ENCODE results near the gene PTPRJ. TPM values are rescaled to one million over a fixed set of nuclear protein-coding genes. Genes with fewer than 3 reads are reported as not detected.
A peak's percentile ranks its signal among the peaks of the same experiment; 100 is the strongest.

Gene PTPRJ
- total and polyA plus RNA-seq, 5 donors from 2014 or later: 13.8 to 81.8 (median 19.0) TPM

DNA sequence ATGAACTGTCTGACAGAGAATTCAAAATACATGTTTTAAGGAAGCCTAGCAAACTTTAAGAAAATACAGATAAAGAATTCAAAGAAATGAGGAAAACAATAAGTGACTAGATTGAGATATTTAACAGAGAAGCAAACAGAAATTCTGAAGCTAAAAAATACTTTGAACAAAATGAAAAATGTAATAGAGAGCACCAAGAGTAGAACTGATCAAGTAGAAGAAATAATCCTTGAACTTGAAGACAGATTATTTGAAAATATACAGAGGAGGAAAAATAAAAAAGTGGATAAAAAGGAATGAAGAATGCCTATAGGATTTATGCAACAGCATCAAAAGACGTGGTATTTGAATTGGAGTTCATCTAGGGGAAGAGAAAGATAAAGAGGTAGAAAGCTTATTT, 134.4 kb downstream of the PTPRJ start:
- Mint-ChIP-seq H3K9me3 (peaks cover 0 to 14% (median 5%) of the 10 kb centered on the region in 7 donors), H3K27me3 (no peaks in the 10 kb centered on the region), H3K36me3 (peaks cover 57% of the 10 kb centered on the region), H3K4me1 (peaks cover 9 to 26% (median 15%) of the 10 kb centered on the region in 4 donors), H3K27ac (peak overlapping the region in 2 of 3 donors; percentile 19 to 85), H3K4me3 (no peak overlapping the region)
- peaks cover 6% of the 10 kb centered on the region for H3K4me1 ChIP-seq (ENCODE audit: control insufficient read depth, insufficient read depth, low read length, poor library complexity, severe bottlenecking)
- H3K27ac ChIP-seq (ENCODE audit: insufficient read depth, low read length, poor library complexity, severe bottlenecking): no peak overlapping the region
- peaks cover 40% of the 10 kb centered on the region for H3K36me3 ChIP-seq (ENCODE audit: control insufficient read depth, insufficient read depth, low read length)
- no peak for ATAC-seq (ENCODE audit: low read depth in 2 of 2)
- H3K9me3 ChIP-seq (ENCODE audit: control insufficient read depth in 2 of 2, low read length in 2 of 2): peaks cover 14 to 16% of the 10 kb centered on the region in 2 experiments
- H3K4me3 ChIP-seq (ENCODE audit: low read depth, low read length): no peak overlapping the region
- no peak for DNase-seq
- H3K27me3 ChIP-seq (ENCODE audit: control insufficient read depth, insufficient read depth, low read length): no peaks in the 10 kb centered on the region

DNA sequence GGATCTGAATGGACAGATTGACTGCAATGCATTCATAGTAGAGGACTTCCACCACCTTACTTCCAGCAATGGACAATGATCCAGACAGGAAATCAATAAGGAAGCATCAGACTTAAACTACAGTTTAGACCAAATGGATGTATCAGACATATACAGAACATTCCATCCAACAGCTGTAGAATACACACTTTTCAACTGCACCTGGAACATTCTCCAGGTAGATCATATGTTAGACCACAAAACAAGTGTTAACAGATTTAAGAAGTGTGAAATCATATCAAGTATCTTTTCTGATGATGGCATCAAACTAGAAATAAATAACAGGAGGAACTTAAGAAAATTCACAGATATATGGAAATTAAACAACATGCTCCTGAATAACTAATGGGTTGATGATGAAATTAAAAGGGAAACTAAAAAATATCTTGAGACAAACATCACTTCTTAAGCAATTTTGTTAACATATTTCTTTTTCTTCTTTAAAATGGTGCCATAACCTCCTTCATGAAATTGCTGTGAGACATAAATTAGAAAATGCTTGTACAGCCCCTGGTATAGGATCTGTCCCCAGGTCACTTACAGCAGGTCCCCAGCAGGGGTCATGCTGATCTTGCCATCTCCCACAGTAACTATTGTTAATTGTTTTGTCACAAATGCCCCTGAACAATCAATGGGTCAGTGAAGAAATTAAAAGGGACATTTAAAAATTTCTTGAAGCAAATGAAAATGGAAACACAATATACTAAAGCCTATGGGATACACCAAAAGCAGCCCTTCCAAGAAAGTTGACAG, 136.3 kb downstream of the PTPRJ start:
- no peaks in the 10 kb centered on the region for H3K27me3 ChIP-seq (ENCODE audit: control insufficient read depth, insufficient read depth, low read length)
- Mint-ChIP-seq H3K27ac (peak overlapping the region in 1 of 3 donors; percentile 68), H3K4me1 (peaks cover 2 to 22% (median 13%) of the 10 kb centered on the region in 4 donors), H3K36me3 (peaks cover 69% of the 10 kb centered on the region), H3K9me3 (peaks cover 0 to 14% (median 5%) of the 10 kb centered on the region in 7 donors), H3K4me3 (no peak overlapping the region), H3K27me3 (no peaks in the 10 kb centered on the region)
- H3K36me3 ChIP-seq (ENCODE audit: control insufficient read depth, insufficient read depth, low read length): peaks cover 55% of the 10 kb centered on the region
- peaks cover 14 to 16% of the 10 kb centered on the region in 2 experiments for H3K9me3 ChIP-seq (ENCODE audit: control insufficient read depth in 2 of 2, low read length in 2 of 2)
- peak in 1 of 3 donors; percentile 53 for DNase-seq
- H3K27ac ChIP-seq (ENCODE audit: insufficient read depth, low read length, poor library complexity, severe bottlenecking): no peak overlapping the region
- H3K4me3 ChIP-seq (ENCODE audit: low read depth, low read length): no peak overlapping the region
- no peaks in the 10 kb centered on the region for H3K4me1 ChIP-seq (ENCODE audit: control insufficient read depth, insufficient read depth, low read length, poor library complexity, severe bottlenecking)
- no peak for ATAC-seq (ENCODE audit: low read depth in 2 of 2)

DNA sequence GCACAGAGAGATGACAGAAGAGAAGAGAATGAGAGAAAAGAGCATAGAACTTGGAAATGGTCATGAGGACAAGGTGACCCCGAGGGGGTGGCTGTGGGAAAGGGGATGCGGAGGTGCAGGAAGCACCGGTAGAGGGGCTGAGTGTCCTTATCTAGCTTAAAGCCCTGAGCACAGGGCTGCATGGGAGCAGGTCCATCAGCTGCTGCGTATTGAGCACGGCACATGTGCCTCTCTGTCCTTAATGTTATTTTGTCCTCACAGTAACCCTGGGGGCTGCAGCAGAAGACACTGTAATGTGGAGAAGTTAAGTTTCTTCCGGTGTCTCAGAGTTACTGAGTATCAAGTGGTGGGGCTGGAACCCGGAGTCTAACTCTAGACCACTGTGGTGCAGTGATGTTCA, 141.9 kb downstream of the PTPRJ start:
- no peaks in the 10 kb centered on the region for H3K9me3 ChIP-seq (ENCODE audit: control insufficient read depth in 2 of 2, low read length in 2 of 2)
- peak overlapping the region in 2 of 3 donors; percentile 24 to 44 for H3K27ac Mint-ChIP-seq
- ATAC-seq (ENCODE audit: low read depth in 2 of 2): no peak
- no peak overlapping the region for H3K4me3 ChIP-seq (ENCODE audit: low read depth, low read length)
- H3K27me3 ChIP-seq (ENCODE audit: control insufficient read depth, insufficient read depth, low read length): no peaks in the 10 kb centered on the region
- no peak overlapping the region for H3K27ac ChIP-seq (ENCODE audit: insufficient read depth, low read length, poor library complexity, severe bottlenecking)
- H3K9me3 Mint-ChIP-seq: no peaks in the 10 kb centered on the region
- no peaks in the 10 kb centered on the region for H3K27me3 Mint-ChIP-seq
- H3K36me3 Mint-ChIP-seq: peaks cover 71% of the 10 kb centered on the region
- peaks cover 0 to 17% (median 7%) of the 10 kb centered on the region in 4 donors for H3K4me1 Mint-ChIP-seq
- peaks cover 77% of the 10 kb centered on the region for H3K36me3 ChIP-seq (ENCODE audit: control insufficient read depth, insufficient read depth, low read length)
- no peaks in the 10 kb centered on the region for H3K4me1 ChIP-seq (ENCODE audit: control insufficient read depth, insufficient read depth, low read length, poor library complexity, severe bottlenecking)
- no peak overlapping the region for H3K4me3 Mint-ChIP-seq
- DNase-seq: no peak

DNA sequence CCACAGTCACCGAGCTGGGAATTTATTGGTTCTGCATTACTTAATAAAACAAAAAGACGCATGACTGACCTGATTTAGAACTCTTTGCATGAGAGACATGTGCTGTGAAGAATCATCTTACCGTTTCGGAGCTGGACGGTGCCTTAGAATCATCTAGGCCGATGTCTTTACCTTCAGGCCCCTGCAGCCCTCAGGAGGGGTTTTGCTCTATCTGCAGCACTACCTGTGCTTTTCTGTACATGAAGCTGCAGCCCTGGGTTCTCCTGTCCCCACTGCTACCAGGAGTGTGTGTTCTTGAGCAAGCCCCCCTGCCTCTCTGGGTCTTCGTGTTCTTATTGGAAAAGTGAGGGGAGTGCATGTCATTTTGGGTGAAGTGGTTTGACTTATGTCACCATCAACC, 142.3 kb downstream of the PTPRJ start:
- peaks cover 0 to 14% (median 7%) of the 10 kb centered on the region in 4 donors for H3K4me1 Mint-ChIP-seq
- Histone ChIP-seq H3K27ac (ENCODE audit: insufficient read depth, low read length, poor library complexity, severe bottlenecking) (no peak overlapping the region), H3K4me3 (ENCODE audit: low read depth, low read length) (no peak overlapping the region), H3K27me3 (ENCODE audit: control insufficient read depth, insufficient read depth, low read length) (no peaks in the 10 kb centered on the region), H3K4me1 (ENCODE audit: control insufficient read depth, insufficient read depth, low read length, poor library complexity, severe bottlenecking) (no peaks in the 10 kb centered on the region), H3K36me3 (ENCODE audit: control insufficient read depth, insufficient read depth, low read length) (peaks cover 81% of the 10 kb centered on the region), H3K9me3 (ENCODE audit: control insufficient read depth in 2 of 2, low read length in 2 of 2) (no peaks in the 10 kb centered on the region)
- no peak overlapping the region for H3K27ac Mint-ChIP-seq
- H3K36me3 Mint-ChIP-seq: peaks cover 72% of the 10 kb centered on the region
- no peak for DNase-seq
- no peak for ATAC-seq (ENCODE audit: low read depth in 2 of 2)
- no peaks in the 10 kb centered on the region for H3K9me3 Mint-ChIP-seq
- no peaks in the 10 kb centered on the region for H3K27me3 Mint-ChIP-seq
- no peak overlapping the region for H3K4me3 Mint-ChIP-seq

DNA sequence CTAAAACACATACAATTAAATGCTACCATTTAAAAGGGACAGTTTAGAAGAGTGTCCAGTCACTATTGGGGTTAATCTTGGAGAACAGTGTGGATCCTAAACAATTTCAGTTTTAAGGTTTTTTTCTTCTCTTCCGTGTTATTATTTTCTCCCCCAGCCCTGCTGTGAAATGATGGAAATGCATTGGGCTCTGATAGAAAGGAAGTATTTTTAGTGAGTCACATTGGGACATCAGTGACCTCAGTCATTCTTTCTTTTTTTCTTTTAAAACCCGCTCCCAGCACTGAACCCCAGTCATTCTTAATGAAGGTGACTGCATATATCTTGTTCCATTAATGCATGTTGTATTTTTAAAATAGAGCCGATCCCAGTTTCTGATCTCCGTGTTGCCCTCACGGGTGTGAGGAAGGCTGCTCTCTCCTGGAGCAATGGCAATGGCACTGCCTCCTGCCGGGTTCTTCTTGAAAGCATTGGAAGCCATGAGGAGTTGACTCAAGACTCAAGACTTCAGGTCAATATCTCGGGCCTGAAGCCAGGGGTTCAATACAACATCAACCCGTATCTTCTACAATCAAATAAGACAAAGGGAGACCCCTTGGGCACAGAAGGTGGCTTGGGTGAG, 143.0 kb downstream of the PTPRJ start:
- ATAC-seq (ENCODE audit: low read depth in 2 of 2) (no peak), DNase-seq (no peak)
- no peaks in the 10 kb centered on the region for H3K9me3 ChIP-seq (ENCODE audit: control insufficient read depth in 2 of 2, low read length in 2 of 2)
- Mint-ChIP-seq H3K27me3 (no peaks in the 10 kb centered on the region), H3K36me3 (peaks cover 74% of the 10 kb centered on the region), H3K27ac (peak overlapping the region in 2 of 3 donors; percentile 36 to 70), H3K4me1 (peaks cover 0 to 11% (median 6%) of the 10 kb centered on the region in 4 donors), H3K9me3 (no peaks in the 10 kb centered on the region), H3K4me3 (no peak overlapping the region)
- H3K36me3 ChIP-seq (ENCODE audit: control insufficient read depth, insufficient read depth, low read length): peaks cover 88% of the 10 kb centered on the region
- no peak overlapping the region for H3K4me3 ChIP-seq (ENCODE audit: low read depth, low read length)
- H3K4me1 ChIP-seq (ENCODE audit: control insufficient read depth, insufficient read depth, low read length, poor library complexity, severe bottlenecking): no peaks in the 10 kb centered on the region
- H3K27me3 ChIP-seq (ENCODE audit: control insufficient read depth, insufficient read depth, low read length): no peaks in the 10 kb centered on the region
- H3K27ac ChIP-seq (ENCODE audit: insufficient read depth, low read length, poor library complexity, severe bottlenecking): no peak overlapping the region

DNA sequence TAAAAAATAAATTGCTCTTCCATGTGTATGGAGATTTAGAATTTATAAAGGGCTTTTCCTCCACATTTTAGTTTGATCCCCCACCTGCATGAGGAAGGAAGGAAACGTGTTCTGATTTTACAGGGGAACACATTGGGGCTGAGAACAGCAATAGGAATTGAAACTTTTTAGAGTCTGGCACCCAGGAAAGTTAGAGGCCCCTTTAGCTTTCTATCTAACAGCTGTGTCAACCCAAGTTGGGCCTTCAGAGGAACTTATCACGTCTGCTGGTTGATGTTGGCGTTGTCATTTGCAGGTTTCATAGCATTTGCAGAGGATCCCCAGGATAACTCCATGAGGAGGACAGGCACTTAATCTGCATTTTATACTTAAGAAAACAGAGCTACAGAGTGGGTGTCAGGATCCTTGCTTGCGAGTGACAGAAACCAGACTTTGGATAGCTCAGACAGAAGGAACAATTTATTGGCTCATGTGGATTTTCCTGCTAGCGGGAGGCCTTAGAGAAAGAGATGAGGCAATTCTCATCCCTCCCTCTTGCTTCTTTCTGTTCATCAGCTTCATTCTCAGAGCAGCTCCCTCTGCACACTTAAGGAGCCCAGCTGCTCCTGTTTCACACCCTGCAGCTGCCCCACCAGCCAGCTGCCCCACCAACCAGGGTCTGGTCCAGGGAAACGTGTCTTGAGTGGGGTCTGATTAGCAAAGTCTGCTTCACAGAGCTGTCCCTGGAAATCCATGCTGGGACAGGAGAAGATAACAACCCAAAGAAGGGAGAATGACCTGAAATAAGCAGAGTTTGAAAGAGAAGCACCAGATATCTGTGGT, 143.8 kb downstream of the PTPRJ start:
- H3K4me1 ChIP-seq (ENCODE audit: control insufficient read depth, insufficient read depth, low read length, poor library complexity, severe bottlenecking): no peaks in the 10 kb centered on the region
- H3K27me3 ChIP-seq (ENCODE audit: control insufficient read depth, insufficient read depth, low read length): no peaks in the 10 kb centered on the region
- no peak overlapping the region for H3K4me3 ChIP-seq (ENCODE audit: low read depth, low read length)
- Mint-ChIP-seq H3K36me3 (peaks cover 73% of the 10 kb centered on the region), H3K4me1 (peaks cover 0 to 10% (median 6%) of the 10 kb centered on the region in 4 donors), H3K4me3 (no peak overlapping the region), H3K27ac (peak overlapping the region; percentile 42 to 94 (median 70)), H3K27me3 (no peaks in the 10 kb centered on the region), H3K9me3 (no peaks in the 10 kb centered on the region)
- DNase-seq (no peak), ATAC-seq (ENCODE audit: low read depth in 2 of 2) (no peak)
- peaks cover 89% of the 10 kb centered on the region for H3K36me3 ChIP-seq (ENCODE audit: control insufficient read depth, insufficient read depth, low read length)
- no peak overlapping the region for H3K27ac ChIP-seq (ENCODE audit: insufficient read depth, low read length, poor library complexity, severe bottlenecking)
- no peaks in the 10 kb centered on the region for H3K9me3 ChIP-seq (ENCODE audit: control insufficient read depth in 2 of 2, low read length in 2 of 2)

DNA sequence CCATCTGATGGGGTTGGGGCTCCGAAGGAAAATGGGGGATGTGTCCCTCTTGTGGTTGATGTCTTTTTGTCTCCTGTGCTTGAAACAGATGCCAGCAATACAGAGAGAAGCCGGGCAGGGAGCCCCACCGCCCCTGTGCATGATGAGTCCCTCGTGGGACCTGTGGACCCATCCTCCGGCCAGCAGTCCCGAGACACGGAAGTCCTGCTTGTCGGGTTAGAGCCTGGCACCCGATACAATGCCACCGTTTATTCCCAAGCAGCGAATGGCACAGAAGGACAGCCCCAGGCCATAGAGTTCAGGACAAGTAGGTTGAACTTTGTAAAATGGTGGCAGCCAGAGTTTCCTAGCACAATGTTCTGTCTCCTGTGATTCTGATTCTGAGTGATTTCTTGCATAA, 144.5 kb downstream of the PTPRJ start:
- Mint-ChIP-seq H3K4me3 (no peak overlapping the region), H3K36me3 (peaks cover 74% of the 10 kb centered on the region), H3K9me3 (no peaks in the 10 kb centered on the region), H3K27ac (peak overlapping the region in 1 of 3 donors; percentile 46), H3K4me1 (peaks cover 0 to 11% (median 6%) of the 10 kb centered on the region in 4 donors), H3K27me3 (no peaks in the 10 kb centered on the region)
- DNase-seq: no peak
- Histone ChIP-seq H3K9me3 (ENCODE audit: control insufficient read depth in 2 of 2, low read length in 2 of 2) (no peaks in the 10 kb centered on the region), H3K27me3 (ENCODE audit: control insufficient read depth, insufficient read depth, low read length) (no peaks in the 10 kb centered on the region), H3K4me1 (ENCODE audit: control insufficient read depth, insufficient read depth, low read length, poor library complexity, severe bottlenecking) (no peaks in the 10 kb centered on the region), H3K36me3 (ENCODE audit: control insufficient read depth, insufficient read depth, low read length) (peaks cover 95% of the 10 kb centered on the region), H3K4me3 (ENCODE audit: low read depth, low read length) (no peak overlapping the region), H3K27ac (ENCODE audit: insufficient read depth, low read length, poor library complexity, severe bottlenecking) (no peak overlapping the region)
- no peak for ATAC-seq (ENCODE audit: low read depth in 2 of 2)
